Endothelial cell of umbilical vein (primary cell): ENCODE results near the gene ZC2HC1C. TPM values are rescaled to one million over a fixed set of nuclear protein-coding genes. Genes with fewer than 3 reads are reported as not detected.

Source experiments
- BruUV-seq: library from RNA; stranded (reverse); fragments of 400-500 nt; replicated peaks from 2 replicates; lab custom pipeline; 2021; lab: Mats Ljungman, UMichigan
- CTCF ChIA-PET: fragments of 300-600, 350-600 bp; sonication (Branson Sonifier 250); formaldehyde crosslinking; loops from one replicate; lab custom pipeline; 2021; ENCODE audit warnings: antibody characterized with exemption, inconsistent platforms; lab: Charles Lee
- POLR2A ChIA-PET: fragments of 300-600, 350-600 bp; sonication (Branson Sonifier 250); formaldehyde crosslinking; loops from one replicate; lab custom pipeline; 2021; ENCODE audit warnings: antibody characterized with exemption, inconsistent platforms; lab: Charles Lee
- DNase-seq: peaks from one replicate; pipeline ENCODE4 v3.0.0-alpha.2; 2011; ENCODE audit warnings: low read depth, low spot score
- FAIRE-seq: peaks from 2 replicates; lab custom pipeline; 2011; peaks lifted over from hg19 to GRCh38; lab: Jason Lieb, UNC
- H2AFZ ChIP-seq: 2 replicates; pipeline ENCODE4 v1.6.0; 2012; ENCODE audit warnings: low read depth, low read length, control low read depth, inconsistent platforms
- H3K27ac ChIP-seq: 2 replicates; pipeline ENCODE4 v1.5.1; 2011; ENCODE audit warnings: low read depth, mild to moderate bottlenecking, control low read depth, low read length, moderate library complexity; ENCODE audit not compliant: insufficient read depth
- H3K27me3 ChIP-seq, 2 experiments: 2 replicates each; pipeline versions ENCODE4 v1.6.0 to v1.6.1; 2011; ENCODE audit warnings: low read length in 2 of 2, mixed read lengths in 1 of 2; ENCODE audit not compliant: control insufficient read depth in 2 of 2, insufficient read depth in 2 of 2
- H3K36me3 ChIP-seq, 2 experiments: 2 replicates in 1 of 2; 3 replicates in 1 of 2; pipeline ENCODE4 v1.5.1; 2011; ENCODE audit warnings: low read length in 2 of 2, mild to moderate bottlenecking in 1 of 2, moderate library complexity in 1 of 2; ENCODE audit not compliant: control insufficient read depth in 2 of 2, insufficient read depth in 2 of 2; ENCODE audit errors: extremely low read depth in 1 of 2
- H3K4me1 ChIP-seq: 3 replicates; pipeline ENCODE4 v1.5.1; 2011; ENCODE audit warnings: mild to moderate bottlenecking, low read length; ENCODE audit not compliant: control insufficient read depth, insufficient read depth; ENCODE audit errors: extremely low read depth
- H3K4me2 ChIP-seq: 2 replicates; pipeline ENCODE4 v1.6.1; 2011; ENCODE audit warnings: low read length, control low read depth, mixed read lengths; ENCODE audit not compliant: insufficient read depth
- H3K4me3 ChIP-seq, 3 experiments: fragments of 200-600 bp in 1 of 3; sonication (generic), shearing (Covaris generic) in 1 of 3; replicated peaks in 1 of 3; 2 replicates each; pipeline ENCODE4 v1.5.1; 2011 to 2016; ENCODE audit warnings: control low read depth in 3 of 3, low read length in 3 of 3, mild to moderate bottlenecking in 2 of 3, inconsistent platforms in 1 of 3, low read depth in 1 of 3, moderate library complexity in 1 of 3; ENCODE audit not compliant: insufficient read depth in 1 of 3
- H3K79me2 ChIP-seq: 2 replicates; pipeline ENCODE4 v1.6.0; 2012; ENCODE audit warnings: low read length, inconsistent platforms; ENCODE audit not compliant: control insufficient read depth, insufficient read depth
- H3K9ac ChIP-seq: replicated peaks from 2 replicates; pipeline ENCODE3; 2011; ENCODE audit warnings: low read length, control low read depth; ENCODE audit not compliant: insufficient read depth; ENCODE audit errors: extremely low read depth
- H3K9me1 ChIP-seq: replicated peaks from 3 replicates; pipeline ENCODE4 v1.6.0; 2011; ENCODE audit warnings: mild to moderate bottlenecking, low read length; ENCODE audit not compliant: control insufficient read depth, insufficient read depth; ENCODE audit errors: extremely low read depth
- H3K9me3 ChIP-seq: replicated peaks from 2 replicates; pipeline ENCODE4 v1.5.1; 2012; ENCODE audit warnings: low read length, inconsistent platforms; ENCODE audit not compliant: control insufficient read depth, insufficient read depth
- H4K20me1 ChIP-seq: replicated peaks from 2 replicates; pipeline ENCODE3; 2011; ENCODE audit warnings: mild to moderate bottlenecking, low read length; ENCODE audit not compliant: control insufficient read depth, insufficient read depth; ENCODE audit errors: extremely low read depth
- CTCF ChIP-seq, 2 donors: IDR thresholded peaks; 1 replicate in 1 of 2; 2 replicates in 1 of 2; pipeline ENCODE4 v1.5.1; 2011; ENCODE audit warnings: low read length in 2 of 2, mild to moderate bottlenecking in 2 of 2, moderate library complexity in 2 of 2, control low read depth in 1 of 2, inconsistent platforms in 1 of 2, low read depth in 1 of 2; ENCODE audit not compliant: insufficient read depth in 1 of 2; ENCODE audit errors: extremely low read depth in 1 of 2
- EZH2 ChIP-seq: IDR thresholded peaks from 2 replicates; pipeline ENCODE4 v1.6.1; 2012; ENCODE audit warnings: borderline replicate concordance, low read depth, mild to moderate bottlenecking, moderate library complexity, low read length, inconsistent platforms; ENCODE audit not compliant: severe bottlenecking
- FOS ChIP-seq: IDR thresholded peaks from 2 replicates; pipeline ENCODE4 v1.6.1; 2011; ENCODE audit warnings: mild to moderate bottlenecking, low read length, moderate library complexity, borderline replicate concordance; ENCODE audit not compliant: insufficient read depth
- GATA2 ChIP-seq: IDR thresholded peaks from 2 replicates; pipeline ENCODE4 v1.7.0; 2011; ENCODE audit warnings: low read depth, mild to moderate bottlenecking, moderate library complexity, mixed read lengths, low read length; ENCODE audit not compliant: insufficient read length, insufficient read depth
- JUN ChIP-seq: IDR thresholded peaks from 2 replicates; pipeline ENCODE4 v1.6.1; 2011; ENCODE audit warnings: borderline replicate concordance, low read depth; ENCODE audit not compliant: insufficient read length, insufficient read depth
- MAX ChIP-seq: IDR thresholded peaks from 2 replicates; pipeline ENCODE4 v1.6.1; 2011; ENCODE audit not compliant: insufficient read depth, insufficient read length
- MYC ChIP-seq: IDR thresholded peaks from one replicate; pipeline ENCODE4 v1.6.1; 2011; ENCODE audit warnings: mild to moderate bottlenecking, low read depth, low read length
- POLR2A ChIP-seq: IDR thresholded peaks from 2 replicates; pipeline ENCODE4 v1.6.1; 2012; ENCODE audit warnings: low read depth, mild to moderate bottlenecking, control low read depth, low read length
- POLR2AphosphoS5 ChIP-seq: IDR thresholded peaks from 2 replicates; pipeline ENCODE4 v1.6.1; 2012; ENCODE audit warnings: low read depth, mild to moderate bottlenecking, control low read depth, low read length, moderate library complexity; ENCODE audit not compliant: insufficient read depth
- dilution Hi-C: fragments of 300-500 bp; cut with MboI; formaldehyde crosslinking; loops from one replicate; pipeline ENCODE4 v1.15.0; 2019; ENCODE audit warnings: low sequenced_read_pairs; ENCODE audit not compliant: extremely low pct_ligation_motif_present
- intact Hi-C: fragments of 100-400 bp; cut with micrococcal nuclease; formaldehyde crosslinking; loops from one replicate; pipeline ENCODE4 v1.10.0; 2022
- polyA plus RNA-seq, 4 experiments: library from polyadenylated mRNA; depleted of rRNA in 3 of 4; stranded (reverse) in 3 of 4; unstranded in 1 of 4; fragments of >200 nt; gene quantifications; 2 replicates each; pipeline versions ENCODE4 v1.2.1 to v1.2.3, GENCODE V29; 2011 to 2012; ENCODE audit warnings: missing spikeins in 1 of 4
- total RNA-seq: library from RNA; stranded (reverse); gene quantifications from 2 replicates; pipeline ENCODE4 v1.2.3, GENCODE V29; 2021

Gene ZC2HC1C
- total and polyA plus RNA-seq, 2 donors (not counting 3 experiments of a cell fraction or from before 2014, with no cell fraction given), result 0.84 to 0.91 TPM

DNA sequence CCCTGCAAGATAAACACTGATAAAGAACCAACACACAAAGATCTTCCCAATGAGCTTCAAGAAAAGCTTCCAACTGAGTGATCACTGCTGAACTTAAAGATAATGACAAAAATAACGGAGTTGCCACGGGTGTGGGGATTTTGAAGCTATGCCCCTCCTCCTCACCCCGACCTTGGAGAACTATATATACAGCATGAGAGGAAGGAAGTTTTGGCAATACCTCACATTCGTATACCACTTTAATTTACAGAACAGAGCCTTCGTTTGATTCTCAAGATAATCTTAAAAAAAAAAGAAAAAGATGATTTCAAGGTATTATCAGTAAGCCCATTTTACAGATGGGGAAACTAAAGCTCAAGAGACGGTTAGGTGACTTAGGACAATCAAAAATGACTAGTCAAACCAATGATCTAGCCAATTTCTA, 56.7 kb downstream of the ZC2HC1C start:
- Histone ChIP-seq H3K4me3 (peak overlapping the region; percentile 36 to 69 (median 62)), H3K27me3 (no peaks in the 10 kb centered on the region), H4K20me1 (no peaks in the 10 kb centered on the region), H3K4me2 (peak overlapping the region; percentile 93), H3K9me3 (no peaks in the 10 kb centered on the region), H3K36me3 (peaks cover 0 to 3% of the 10 kb centered on the region in 2 experiments), H2AFZ (no peak overlapping the region), H3K79me2 (peaks cover 17% of the 10 kb centered on the region), H3K9me1 (no peaks in the 10 kb centered on the region), H3K9ac (peak overlapping the region; percentile 92), H3K4me1 (peaks cover 46% of the 10 kb centered on the region), H3K27ac (peak overlapping the region; percentile 95)
- DNase-seq, result peak; percentile 33
- BruUV-seq, result no TSS peak
- POLR2A ChIA-PET, result interaction anchor here (0.7 to 0.9 kb wide), 2 partner anchors 168 to 176 kb away, joined by 3 to 4 read pairs; no protein-coding TSS in a partner anchor
- FAIRE-seq, result no peak
- intact Hi-C loops, result no loop called here
- dilution Hi-C loops, result loop anchor here (25.0 kb wide), 1 partner anchor 161 kb away; the partner anchor contains the start of gene FOS
- CTCF ChIA-PET, result interaction anchor here (1.9 to 7.1 kb wide), 2 partner anchors 170 to 178 kb away, joined by 9 to 77 read pairs; no protein-coding TSS in a partner anchor
- TF ChIP-seq FOS (no peak), CTCF (IDR thresholded peaks at IDR 0.05; ENCODE audit: extremely low read depth in 1 of 2, insufficient read depth in 1 of 2, low read depth in 1 of 2, low read length in 2 of 2) (no peak), POLR2A (no peak), JUN (no peak), POLR2AphosphoS5 (no peak), MAX (no peak), GATA2 (no peak), EZH2 (no peak), MYC (no peak)
